BE2C (cell line): ENCODE measurements around the gene DAAM1.

ENCODE experiments used
- DNase-seq: peaks from one replicate; pipeline ENCODE4 v3.0.0-alpha.2; 2020
- H3K27me3 ChIP-seq: fragments of 250-450 bp; sonication (Bioruptor Pico); 2 replicates; pipeline ENCODE4 v1.5.1; 2020; ENCODE audit warnings: mild to moderate bottlenecking
- H3K36me3 ChIP-seq: fragments of 250-450 bp; sonication (Bioruptor Pico); 2 replicates; pipeline ENCODE4 v1.5.1; 2020; ENCODE audit warnings: mild to moderate bottlenecking
- H3K4me1 ChIP-seq: fragments of 250-450 bp; sonication (Bioruptor Pico); 2 replicates; pipeline ENCODE4 v1.5.1; 2020
- H3K4me3 ChIP-seq: 2 replicates; pipeline ENCODE4 v1.5.1; 2011; ENCODE audit warnings: low read depth, low read length
- H3K9me3 ChIP-seq: fragments of 250-450 bp; sonication (Bioruptor Pico); 2 replicates; pipeline ENCODE4 v1.5.1; 2020
- CTCF ChIP-seq: IDR thresholded peaks from 2 replicates; pipeline ENCODE4 v1.5.1; 2012; ENCODE audit warnings: mild to moderate bottlenecking, low read depth, low read length

Gene DAAM1

DNA sequence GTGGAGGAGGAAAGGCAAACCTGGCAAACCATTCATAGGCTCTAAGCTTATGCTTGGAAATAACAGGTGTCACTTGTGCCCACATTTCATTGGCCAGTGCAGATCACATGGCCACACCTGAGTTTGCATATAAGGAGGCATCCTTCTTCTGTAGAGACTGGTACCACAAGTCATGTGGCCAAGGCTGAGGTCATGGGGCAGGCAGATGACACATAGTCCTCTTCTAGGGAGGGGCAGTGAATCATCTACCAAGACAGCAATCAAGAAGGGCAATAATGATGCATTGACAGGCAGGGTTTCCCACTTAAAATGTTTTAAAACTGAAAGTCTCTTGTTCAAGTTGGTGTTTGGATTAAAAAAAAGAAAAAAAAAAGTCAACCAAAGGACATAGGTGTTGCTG, 77.3 kb downstream of the DAAM1 start:
- Histone ChIP-seq H3K36me3 (no peaks in the 10 kb centered on the region), H3K4me1 (peaks cover 5% of the 10 kb centered on the region; the same call in 1 of the 2 replicates), H3K9me3 (no peaks in the 10 kb centered on the region), H3K4me3 (no peak overlapping the region), H3K27me3 (no peaks in the 10 kb centered on the region)
- no peak for TF ChIP-seq CTCF
- DNase-seq = no peak

DNA sequence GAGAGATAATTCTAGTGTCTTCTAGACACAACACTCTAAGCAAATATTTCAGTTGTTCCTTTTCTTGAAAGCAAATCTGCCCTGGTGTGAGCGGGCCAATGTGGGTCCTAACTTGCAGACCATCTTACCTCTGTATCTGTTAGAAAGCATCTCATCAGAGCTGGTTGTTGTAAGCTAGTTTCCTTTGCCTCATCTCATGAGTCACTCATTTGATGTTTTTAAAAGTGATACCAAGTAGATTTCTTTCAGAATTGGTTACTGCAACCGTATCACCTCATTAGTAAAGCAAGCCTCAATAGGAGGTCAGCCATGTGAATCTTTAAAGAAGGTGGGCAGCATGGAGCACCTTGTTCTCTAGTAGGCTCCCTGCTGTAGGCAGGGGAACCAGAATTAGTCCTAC, 78.6 kb downstream of the DAAM1 start:
- Histone ChIP-seq H3K36me3 (no peaks in the 10 kb centered on the region), H3K9me3 (no peaks in the 10 kb centered on the region), H3K4me1 (peaks cover 5% of the 10 kb centered on the region; the same call in 1 of the 2 replicates), H3K27me3 (no peaks in the 10 kb centered on the region), H3K4me3 (no peak overlapping the region)
- TF ChIP-seq CTCF = no peak
- DNase-seq = no peak

- H3K4me3 ChIP-seq = no peak overlapping the region
- H3K4me1 ChIP-seq = peaks cover 5% of the 10 kb centered on the region; the same call in 1 of the 2 replicates
- no peaks in the 10 kb centered on the region for H3K36me3 ChIP-seq
- no peaks in the 10 kb centered on the region for H3K27me3 ChIP-seq
- DNase-seq = no peak
- H3K9me3 ChIP-seq = no peaks in the 10 kb centered on the region
- TF ChIP-seq CTCF = no peak
Measured at GRCh38 chr14:59268011-59268410, 79.5 kb downstream of the DAAM1 start.

DNA sequence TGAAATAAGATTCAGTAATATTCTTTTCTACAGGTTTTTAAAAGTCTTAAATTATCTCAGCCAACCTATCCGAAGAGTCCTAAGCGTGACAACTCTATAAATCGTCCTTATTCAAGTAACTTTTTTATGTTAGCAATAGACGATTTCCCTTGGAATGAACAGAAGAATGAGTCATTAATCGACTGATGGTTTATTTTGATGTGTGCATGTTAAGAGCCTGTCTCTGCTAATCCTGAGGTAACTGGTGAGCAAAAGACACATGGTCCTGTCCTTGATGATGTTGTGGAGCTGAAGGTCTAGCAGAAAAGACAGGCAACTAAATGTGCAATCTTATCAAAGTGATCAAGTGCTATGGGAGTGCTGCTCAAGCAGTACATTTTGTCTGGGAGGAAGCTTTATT, 80.4 kb downstream of the DAAM1 start:
- no peak for DNase-seq
- H3K9me3 ChIP-seq = no peaks in the 10 kb centered on the region
- no peaks in the 10 kb centered on the region for H3K27me3 ChIP-seq
- H3K36me3 ChIP-seq = no peaks in the 10 kb centered on the region
- no peak overlapping the region for H3K4me3 ChIP-seq
- TF ChIP-seq CTCF = no peak
- peaks cover 5% of the 10 kb centered on the region; the same call in 1 of the 2 replicates for H3K4me1 ChIP-seq

DNA sequence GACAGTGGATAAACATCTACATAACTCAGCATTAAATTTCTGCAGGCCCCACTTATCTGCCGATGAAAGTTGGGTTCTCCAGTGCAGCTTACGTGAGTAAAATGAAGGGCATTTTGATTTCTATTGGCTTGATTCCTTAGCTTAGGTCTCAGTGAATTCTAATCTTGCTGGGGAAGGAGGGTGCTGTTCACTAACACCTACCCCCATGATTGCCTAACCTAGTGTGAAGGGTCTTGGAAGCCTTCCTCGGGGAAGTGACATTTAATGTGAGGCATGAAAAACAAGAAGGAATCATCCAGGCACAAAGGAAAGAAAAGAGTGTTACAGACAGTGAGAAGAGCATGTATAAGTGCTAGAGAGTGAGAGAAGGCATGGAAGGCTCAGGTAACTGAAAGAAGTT, 81.0 kb downstream of the DAAM1 start:
- no peak for TF ChIP-seq CTCF
- Histone ChIP-seq H3K27me3 (no peaks in the 10 kb centered on the region), H3K4me1 (peaks cover 5% of the 10 kb centered on the region; the same call in 1 of the 2 replicates), H3K9me3 (no peaks in the 10 kb centered on the region), H3K36me3 (no peaks in the 10 kb centered on the region), H3K4me3 (no peak overlapping the region)
- DNase-seq = no peak

GRCh38 chr14:59271256-59271655, 82.8 kb downstream of the DAAM1 start:
- no peak for DNase-seq
- Histone ChIP-seq H3K4me3 (no peak overlapping the region), H3K9me3 (no peaks in the 10 kb centered on the region), H3K4me1 (peaks cover 5% of the 10 kb centered on the region; the same call in 1 of the 2 replicates), H3K27me3 (no peaks in the 10 kb centered on the region), H3K36me3 (no peaks in the 10 kb centered on the region)
- TF ChIP-seq CTCF = no peak
